GM23248 (cell line): Measurements from ENCODE around the gene HMGB4. TPM values are rescaled to one million over a fixed set of nuclear protein-coding genes. Genes with fewer than 3 reads are reported as not detected.

Experiments used
- DNase-seq: peaks from one replicate; pipeline ENCODE4 v3.0.0-alpha.2; 2015
- H2AFZ ChIP-seq: fragments of 200-600 bp; sonication (generic); 2 replicates; pipeline ENCODE4 v1.6.1; 2016; ENCODE audit warnings: antibody characterized with exemption
- H3F3A ChIP-seq: fragments of 200-600 bp; sonication (generic); 2 replicates; pipeline ENCODE4 v1.6.1; 2016; ENCODE audit warnings: mild to moderate bottlenecking, antibody characterized with exemption, mixed run types; ENCODE audit not compliant: insufficient read depth
- H3K27ac ChIP-seq: fragments of 200-600 bp; sonication (generic); 2 replicates; pipeline ENCODE4 v1.5.1; 2016; ENCODE audit warnings: mild to moderate bottlenecking
- H3K27me3 ChIP-seq: fragments of 200-600 bp; sonication (generic); replicated peaks from 2 replicates; pipeline ENCODE4 v1.6.1; 2016; ENCODE audit warnings: mild to moderate bottlenecking; ENCODE audit not compliant: insufficient read depth
- H3K36me3 ChIP-seq: fragments of 200-600 bp; sonication (generic); 2 replicates; pipeline ENCODE4 v1.6.1; 2016; ENCODE audit warnings: low read depth, mild to moderate bottlenecking
- H3K4me1 ChIP-seq: fragments of 200-600 bp; sonication (generic); 2 replicates; pipeline ENCODE4 v1.6.1; 2016; ENCODE audit warnings: mild to moderate bottlenecking; ENCODE audit not compliant: insufficient read depth
- H3K4me2 ChIP-seq: fragments of 200-600 bp; sonication (generic); one replicate; pipeline ENCODE4 v1.6.1; 2016; ENCODE audit warnings: mild to moderate bottlenecking; ENCODE audit not compliant: unreplicated experiment
- H3K4me3 ChIP-seq: fragments of 200-600 bp; sonication (generic); 2 replicates; pipeline ENCODE4 v1.5.1; 2016; ENCODE audit warnings: mild to moderate bottlenecking
- H3K79me2 ChIP-seq: fragments of 200-600 bp; sonication (generic); 2 replicates; pipeline ENCODE4 v1.6.1; 2016; ENCODE audit warnings: mild to moderate bottlenecking; ENCODE audit not compliant: insufficient read depth
- H3K9ac ChIP-seq: fragments of 200-600 bp; sonication (generic); 2 replicates; pipeline ENCODE4 v1.6.1; 2016; ENCODE audit warnings: mild to moderate bottlenecking
- H3K9me2 ChIP-seq: fragments of 200-600 bp; sonication (generic); 2 replicates; pipeline ENCODE4 v1.6.1; 2016; ENCODE audit warnings: mixed run types, mild to moderate bottlenecking, moderate library complexity; ENCODE audit not compliant: insufficient read depth
- H3K9me3 ChIP-seq: fragments of 200-600 bp; sonication (generic); one replicate; pipeline ENCODE4 v1.6.1; 2017; ENCODE audit warnings: low read depth
- H4K20me1 ChIP-seq: fragments of 200-600 bp; sonication (generic); 2 replicates; pipeline ENCODE4 v1.6.0; 2016; ENCODE audit not compliant: insufficient read depth
- EZH2 ChIP-seq: fragments of 200-600 bp; sonication (generic); IDR thresholded peaks from 2 replicates; pipeline ENCODE4 v1.6.1; 2018; ENCODE audit warnings: antibody characterized with exemption, mild to moderate bottlenecking; ENCODE audit not compliant: insufficient read depth, poor library complexity, severe bottlenecking
- EZH2phosphoT487 ChIP-seq: fragments of 200-600 bp; sonication (generic); IDR thresholded peaks from 2 replicates; pipeline ENCODE4 v1.6.1; 2018; ENCODE audit warnings: antibody characterized with exemption, moderate library complexity, mild to moderate bottlenecking, low read depth; ENCODE audit not compliant: insufficient read depth
- whole genome bisulfite sequencing, 2 experiments: methylation state at CpG; one replicate each; pipeline ENCODE4 v1.1.6; 2015 to 2017; ENCODE audit warnings: low lambda C conversion rate in 2 of 2, low coverage in 1 of 2; ENCODE audit errors: missing lambda C conversion rate in 2 of 2; 5-methylcytosine and 5-hydroxymethylcytosine counted together
- in situ Hi-C: fragments of 300-500 bp; cut with MboI; formaldehyde crosslinking; loops from 2 replicates; pipeline ENCODE4 v1.15.0; 2020
- polyA plus RNA-seq: library from polyadenylated mRNA; unstranded; fragments of >200 nt; fragmentation: Nextera tagmentation; extraction: Ambion mirVana; gene quantifications from 2 replicates; pipeline ENCODE4 v1.2.1, GENCODE V29; 2016
- total RNA-seq: library from RNA; depleted of rRNA; stranded (reverse); fragments of >200 nt; shearing (Covaris generic); gene quantifications from 2 replicates; pipeline ENCODE4 v1.2.3, GENCODE V29; 2014

HMGB4 gene
- total and polyA plus RNA-seq, 2 experiments from 2014 or later = not detected

DNA sequence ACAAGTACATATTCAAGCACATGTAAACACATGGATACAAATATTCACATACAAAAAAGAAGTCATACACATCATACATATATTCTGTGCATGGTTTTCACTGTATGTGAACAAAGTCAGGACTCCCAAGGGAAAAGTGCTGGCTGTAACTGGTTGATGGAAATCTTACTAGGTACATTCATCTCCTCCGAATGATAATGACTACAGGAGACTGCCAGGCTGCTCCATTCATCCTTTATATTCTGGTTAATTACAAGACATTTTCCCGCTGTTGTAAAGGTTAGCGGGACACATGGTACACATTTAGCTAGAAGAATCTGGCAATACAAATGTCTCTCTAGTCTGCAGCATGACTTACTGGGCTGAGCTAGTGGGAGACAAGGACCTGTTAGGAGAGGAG, 26.2 kb upstream of the HMGB4 start:
- Histone ChIP-seq H3K9me3 (no peaks in the 10 kb centered on the region), H3K4me2 (no peak overlapping the region), H2AFZ (no peak overlapping the region), H3K9ac (no peak overlapping the region), H3K4me1 (0 out of 2 replicates have a peak, but pooled peaks cover 4% of the 10 kb centered on the region), H3K27ac (no peak overlapping the region), H3K27me3 (no peaks in the 10 kb centered on the region), H3K36me3 (peaks cover 3% of the 10 kb centered on the region; the same call in 1 of the 2 replicates), H3F3A (peaks cover 7% of the 10 kb centered on the region; the same call in 1 of the 2 replicates), H3K9me2 (no peaks in the 10 kb centered on the region), H3K79me2 (no peaks in the 10 kb centered on the region), H4K20me1 (no peaks in the 10 kb centered on the region), H3K4me3 (no peak overlapping the region)
- no peak for DNase-seq
- 80 to 89% methylated on average over 3 of the region's 3 CpGs for WGBS, 2 experiments
- TF ChIP-seq EZH2phosphoT487 (no peak), EZH2 (no peak)
- in situ Hi-C loops = no loop called here

DNA sequence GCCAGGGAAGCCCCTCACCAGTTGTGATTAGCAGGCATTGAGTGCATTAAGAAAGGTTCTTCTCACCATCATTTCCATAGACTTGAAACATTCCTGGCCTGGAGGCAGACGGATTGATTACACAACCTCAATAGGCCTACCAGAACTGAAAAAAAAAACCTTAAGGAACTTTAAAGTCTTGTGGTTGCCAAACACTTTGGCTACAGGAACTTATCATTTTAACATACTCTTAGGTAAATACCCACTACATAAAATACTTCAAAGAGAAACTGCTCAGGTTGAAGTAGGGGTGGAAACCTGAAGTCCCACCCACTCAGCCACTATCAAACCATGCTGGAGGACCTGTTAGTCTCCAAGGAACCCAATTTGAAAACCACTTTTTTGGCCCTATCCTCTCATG, 22.4 kb upstream of the HMGB4 start:
- DNase-seq = peak; percentile 30
- 0 out of 2 replicates have a peak, but pooled peaks cover 4% of the 10 kb centered on the region for H3K4me1 ChIP-seq
- H3K27me3 ChIP-seq = no peaks in the 10 kb centered on the region
- H3K79me2 ChIP-seq = no peaks in the 10 kb centered on the region
- no peak for TF ChIP-seq EZH2
- TF ChIP-seq EZH2phosphoT487 = no peak
- H3K9ac ChIP-seq = no peak overlapping the region
- no peak overlapping the region for H2AFZ ChIP-seq
- no peaks in the 10 kb centered on the region for H3K9me2 ChIP-seq
- H3K36me3 ChIP-seq = peaks cover 3% of the 10 kb centered on the region; the same call in 1 of the 2 replicates
- in situ Hi-C loops = no loop called here
- no peak overlapping the region for H3K27ac ChIP-seq
- no peak overlapping the region for H3K4me3 ChIP-seq
- no peaks in the 10 kb centered on the region for H4K20me1 ChIP-seq
- no peaks in the 10 kb centered on the region for H3K9me3 ChIP-seq
- WGBS, 2 experiments = 50 to 59% methylated on average over 1 of the region's 1 CpG
- no peak overlapping the region for H3K4me2 ChIP-seq
- H3F3A ChIP-seq = peaks cover 7% of the 10 kb centered on the region; the same call in 1 of the 2 replicates

DNA sequence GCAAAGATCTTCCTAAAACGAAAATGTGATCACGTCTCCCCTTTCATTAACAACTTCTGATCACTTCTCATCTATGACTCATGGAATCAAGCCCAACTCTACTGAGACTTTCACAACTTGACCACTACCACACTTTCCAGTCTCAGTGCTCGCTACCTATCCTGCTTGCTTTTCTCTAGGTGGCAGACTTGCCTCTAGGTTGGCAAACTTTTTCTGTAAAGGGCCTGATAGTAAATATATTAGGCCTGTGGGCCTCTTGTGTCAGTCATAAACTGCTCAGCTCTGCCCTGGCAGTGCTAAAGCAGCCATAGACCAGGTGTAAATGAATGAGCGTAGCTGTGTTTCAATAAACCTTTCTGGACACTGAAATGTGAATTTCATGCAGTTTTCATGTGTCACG, 21.5 kb upstream of the HMGB4 start:
- Histone ChIP-seq H3K4me3 (no peak overlapping the region), H3K4me2 (no peak overlapping the region), H3K9me3 (no peaks in the 10 kb centered on the region), H4K20me1 (no peaks in the 10 kb centered on the region), H3F3A (peaks cover 7% of the 10 kb centered on the region; the same call in 1 of the 2 replicates), H2AFZ (no peak overlapping the region), H3K9me2 (no peaks in the 10 kb centered on the region), H3K9ac (no peak overlapping the region), H3K4me1 (no peaks in the 10 kb centered on the region), H3K79me2 (no peaks in the 10 kb centered on the region), H3K27me3 (no peaks in the 10 kb centered on the region), H3K27ac (no peak overlapping the region), H3K36me3 (peaks cover 3% of the 10 kb centered on the region; the same call in 1 of the 2 replicates)
- WGBS, 2 experiments = 94 to 96% methylated on average over 5 of the region's 5 CpGs
- in situ Hi-C loops = no loop called here
- no peak for DNase-seq
- TF ChIP-seq EZH2phosphoT487 = no peak
- TF ChIP-seq EZH2 = no peak

DNA sequence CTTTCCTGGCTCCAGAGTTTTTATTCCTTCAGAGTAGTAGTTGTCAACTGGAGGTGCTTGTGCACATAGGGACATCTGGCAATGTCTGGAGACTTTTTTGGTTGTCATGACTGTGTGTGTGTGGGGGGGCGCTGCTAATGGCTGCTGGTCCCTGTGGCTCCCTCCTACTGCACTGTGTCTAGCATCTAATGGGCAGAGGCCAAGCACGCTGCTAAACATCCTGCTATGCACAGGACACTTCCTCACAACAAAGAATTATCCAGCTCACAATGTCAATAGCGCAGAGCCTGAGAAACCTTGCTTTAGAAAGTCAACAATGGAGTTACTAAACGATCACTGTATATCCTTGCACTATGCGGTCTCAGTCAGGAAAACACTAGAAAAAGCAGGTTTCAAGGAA, 19.7 kb upstream of the HMGB4 start:
- in situ Hi-C loops = no loop called here
- Histone ChIP-seq H3K4me1 (peaks cover 9% of the 10 kb centered on the region; the same call in 1 of the 2 replicates), H2AFZ (no peak overlapping the region), H3K9me2 (no peaks in the 10 kb centered on the region), H3K4me2 (no peak overlapping the region), H3K4me3 (no peak overlapping the region), H4K20me1 (0 out of 2 replicates have a peak, but pooled peaks cover 5% of the 10 kb centered on the region), H3K9ac (no peak overlapping the region), H3F3A (peaks cover 16% of the 10 kb centered on the region; the same call in 1 of the 2 replicates), H3K27ac (no peak overlapping the region), H3K27me3 (no peaks in the 10 kb centered on the region), H3K79me2 (0 out of 2 replicates have a peak, but pooled peaks cover 5% of the 10 kb centered on the region), H3K9me3 (no peaks in the 10 kb centered on the region), H3K36me3 (peaks cover 3% of the 10 kb centered on the region; the same call in 1 of the 2 replicates)
- DNase-seq = no peak
- 81 to 86% methylated on average over 5 of the region's 5 CpGs for WGBS, 2 experiments
- TF ChIP-seq EZH2phosphoT487 (no peak), EZH2 (no peak)
